ENCODE data around the gene SCN2B. TPM values are rescaled to one million over a fixed set of nuclear protein-coding genes. Genes with fewer than 3 reads are reported as not detected.

Gene SCN2B
- polyA plus RNA-seq, 3 donors, result 4.6 to 5.1 (median 5.0) TPM

DNA sequence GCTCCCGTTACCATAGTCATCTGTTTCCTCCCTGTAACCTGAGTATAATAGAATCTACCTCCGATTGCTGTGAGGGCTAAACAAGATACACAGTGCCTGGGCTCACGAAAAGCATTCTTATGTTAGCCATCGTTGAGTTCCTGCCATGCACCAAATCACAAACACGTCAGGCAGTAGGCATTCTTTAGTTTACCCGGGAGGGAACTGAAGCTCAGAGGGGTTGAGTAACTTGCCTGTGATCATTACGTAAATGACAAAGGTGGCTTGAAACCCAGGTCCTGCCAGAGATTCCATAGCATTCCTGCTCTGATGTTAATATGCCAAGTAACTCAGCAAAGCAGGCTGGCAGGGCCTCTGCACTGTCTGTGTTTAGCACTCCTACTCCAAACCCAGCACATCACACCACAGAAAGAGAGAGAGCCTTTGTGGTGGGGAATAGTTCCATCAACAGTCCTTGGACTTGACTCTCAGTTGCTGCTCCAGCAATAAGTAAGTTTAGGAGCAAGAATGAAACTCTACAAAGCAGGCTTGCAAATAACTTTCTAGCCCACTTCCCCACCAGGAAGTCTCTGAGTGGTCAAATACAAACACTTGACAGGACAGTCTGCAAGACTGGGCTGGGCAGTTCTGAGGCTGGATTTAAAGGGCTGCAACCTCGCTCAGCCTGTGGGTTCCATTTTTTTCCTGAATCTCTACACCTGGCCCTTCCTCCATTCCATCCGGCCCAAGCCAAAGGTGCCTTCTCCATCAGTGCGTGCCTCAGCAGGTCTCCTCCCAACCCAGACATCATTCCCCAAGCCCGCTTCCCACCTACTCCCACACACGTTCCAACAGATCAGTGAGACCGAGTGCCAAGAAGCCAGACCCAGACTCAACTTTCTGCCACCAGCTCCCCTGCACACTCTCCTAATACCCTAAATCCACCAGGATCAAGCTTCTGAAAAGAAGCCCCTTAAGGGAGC, 1.1 kb downstream of the SCN2B start:
- no peak for DNase-seq (ENCODE audit: low read depth in 3 of 3, low spot score in 2 of 3)

DNA sequence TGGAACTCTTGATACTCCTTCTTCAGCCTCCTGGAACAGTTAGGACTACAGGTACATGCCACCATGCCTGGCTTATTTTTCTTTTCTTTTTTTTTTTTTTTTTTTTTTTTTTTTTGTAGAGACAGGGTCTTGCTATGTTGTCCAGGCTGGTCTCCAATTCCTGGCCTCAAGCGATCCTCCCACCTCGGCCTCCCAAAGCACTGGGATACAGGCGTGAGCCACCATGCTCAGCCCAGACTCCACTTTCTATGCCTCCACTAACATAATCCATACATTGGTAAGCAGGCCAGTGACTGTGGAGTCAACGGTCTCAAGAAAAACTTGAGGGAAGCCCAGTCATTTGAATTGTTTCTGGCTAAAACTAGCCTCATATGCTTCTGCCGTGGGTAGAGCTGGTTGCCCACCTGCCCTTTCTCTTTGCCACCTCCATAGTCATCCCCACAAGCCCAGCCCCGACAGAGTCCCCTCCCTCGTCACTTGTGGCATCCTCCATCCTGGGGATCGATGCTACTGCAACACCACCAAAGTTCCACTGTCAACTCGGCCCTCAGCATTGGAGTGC, 2.4 kb downstream of the SCN2B start:
- DNase-seq (ENCODE audit: low read depth in 3 of 3, low spot score in 2 of 3), result no peak

DNA sequence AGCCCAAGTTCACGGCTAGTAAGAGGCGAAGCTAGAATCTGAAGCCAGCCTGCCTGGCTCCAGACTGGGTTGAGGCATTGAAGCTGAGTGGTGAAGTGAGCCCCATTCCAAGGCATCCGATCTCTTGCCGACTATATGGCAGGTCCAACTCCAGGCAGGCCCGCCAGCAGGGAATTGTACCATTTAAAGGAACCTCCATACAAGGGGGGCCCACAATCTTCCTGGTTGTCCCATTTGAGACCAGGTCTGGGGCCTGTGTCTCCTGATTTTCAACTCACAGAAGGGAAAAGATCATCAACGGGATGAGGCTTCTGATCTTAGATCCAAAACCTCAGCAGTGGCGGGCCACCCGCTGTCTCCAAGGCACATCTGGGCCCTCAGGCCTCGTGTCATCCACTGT, 4.1 kb downstream of the SCN2B start:
- no peak for DNase-seq (ENCODE audit: low read depth in 3 of 3, low spot score in 2 of 3)

DNA sequence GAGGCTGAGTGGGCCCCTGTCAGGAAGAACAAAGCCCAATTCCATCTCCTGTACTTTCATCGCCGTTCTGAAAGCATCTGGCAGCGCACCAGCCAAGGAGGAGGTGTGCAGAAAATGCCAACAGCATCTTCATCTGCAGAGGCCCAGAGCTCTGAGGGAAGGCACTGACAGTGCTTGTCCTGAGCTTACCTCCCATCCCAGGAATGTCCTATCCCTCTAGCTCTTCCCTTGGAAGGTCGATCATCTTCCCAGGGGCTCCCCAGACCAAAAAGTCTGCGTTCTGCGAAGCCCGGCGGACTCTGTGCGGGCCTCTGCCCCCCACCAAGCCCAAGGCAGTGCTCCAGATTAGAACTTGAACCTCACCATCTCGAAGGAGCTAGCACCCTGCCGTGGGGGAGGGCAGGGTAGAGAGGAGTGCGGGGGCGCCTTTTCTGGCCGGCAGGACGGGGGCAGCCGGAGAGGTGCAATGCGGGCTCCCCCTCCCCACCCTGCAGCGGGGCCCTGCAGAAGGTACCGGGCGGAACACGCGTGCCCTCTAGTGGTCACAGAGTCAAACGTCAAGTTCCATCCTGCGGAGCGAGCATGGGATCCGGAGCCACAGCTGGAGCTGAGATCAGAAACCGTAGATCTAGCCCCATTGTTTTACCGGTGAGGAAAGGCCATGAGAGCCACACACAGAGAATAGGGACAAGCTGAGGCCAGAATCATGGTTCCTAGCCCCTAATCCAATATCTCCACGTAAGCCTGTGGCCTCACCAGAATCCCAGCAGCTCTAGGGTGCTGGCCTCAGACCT, 5.0 kb downstream of the SCN2B start:
- DNase-seq (ENCODE audit: low read depth in 3 of 3, low spot score in 2 of 3), result no peak

DNA sequence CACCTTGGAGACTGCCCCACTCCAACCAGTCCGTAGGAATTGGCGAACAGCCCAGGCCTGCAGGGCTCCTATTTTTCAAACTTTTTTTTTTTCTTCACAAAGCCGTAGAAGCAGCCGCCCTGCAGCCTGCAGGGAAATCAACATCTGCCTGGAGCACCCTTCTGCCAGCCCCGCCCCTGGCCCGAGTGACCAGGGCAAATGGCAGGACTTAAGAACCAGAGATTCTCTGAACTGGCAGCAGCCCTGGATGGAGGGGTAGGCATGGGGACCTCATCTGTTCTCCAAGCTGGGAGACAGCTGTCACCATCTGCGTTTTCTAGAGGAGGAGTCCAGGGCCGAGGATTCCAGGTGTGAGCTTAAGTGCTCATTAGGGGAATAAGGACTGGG, 5.6 kb downstream of the SCN2B start:
- no peak for DNase-seq (ENCODE audit: low read depth in 3 of 3, low spot score in 2 of 3)

DNA sequence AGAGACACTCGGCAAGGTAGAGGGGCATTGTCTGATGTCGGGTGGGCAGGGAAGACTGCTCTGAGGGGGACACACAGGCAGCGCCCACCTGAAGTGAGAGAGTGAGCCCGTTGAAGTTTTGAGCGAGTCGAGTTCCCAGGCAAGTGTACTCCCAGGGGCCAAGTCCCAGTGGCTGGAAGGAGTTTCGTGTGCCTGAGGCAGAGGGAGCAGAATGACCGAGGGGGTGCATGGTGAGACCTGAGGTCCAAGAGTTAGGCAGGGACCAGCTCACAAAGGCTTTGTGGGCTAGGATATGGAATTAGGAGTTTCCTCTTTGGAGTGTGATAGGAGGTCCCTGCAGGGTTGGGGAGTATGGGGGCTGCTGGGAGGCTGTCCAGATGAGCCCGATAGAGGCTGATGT, 6.2 kb downstream of the SCN2B start:
- DNase-seq (ENCODE audit: low read depth in 3 of 3, low spot score in 2 of 3), result no peak

DNA sequence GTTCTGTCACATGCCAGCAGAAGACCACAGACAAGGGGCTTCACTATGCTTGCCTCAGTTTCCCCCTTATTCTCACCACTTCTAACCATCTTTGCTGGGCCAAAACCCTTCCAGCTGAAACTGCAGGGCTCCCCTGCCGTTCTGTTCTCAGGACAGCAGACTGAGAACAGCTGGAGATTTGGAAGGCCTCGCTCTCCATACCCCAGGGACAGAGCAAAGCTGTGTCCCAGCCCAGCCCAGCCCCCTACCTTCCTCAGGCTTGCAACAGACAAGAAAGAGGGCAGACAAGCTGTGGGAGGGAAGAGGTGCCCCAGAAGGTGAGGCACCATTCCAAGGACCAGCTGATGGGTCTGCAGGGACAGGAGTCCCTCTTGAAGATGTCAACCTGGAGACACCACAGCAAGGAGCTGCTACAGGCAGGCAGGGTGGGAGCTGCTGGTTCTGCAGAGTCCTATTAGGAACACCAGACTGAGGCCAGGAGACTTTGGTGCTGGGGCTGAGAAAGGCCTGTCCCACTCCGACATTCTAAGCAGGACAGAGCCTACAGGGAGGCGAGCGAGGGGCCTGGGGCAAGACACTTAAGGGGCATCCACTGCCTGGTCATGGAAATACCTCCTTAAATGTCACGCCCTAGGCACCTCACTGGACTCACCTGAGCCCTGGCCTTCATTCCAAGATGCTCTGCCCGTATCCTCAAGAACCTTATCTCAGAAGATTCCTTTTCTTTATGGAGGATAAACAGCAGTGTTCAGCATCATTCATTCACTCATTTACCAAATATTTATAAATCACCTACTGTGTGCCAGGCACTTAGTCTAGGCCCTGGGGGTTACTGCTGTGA, 6.9 kb downstream of the SCN2B start:
- no peak for DNase-seq (ENCODE audit: low read depth in 3 of 3, low spot score in 2 of 3)

DNA sequence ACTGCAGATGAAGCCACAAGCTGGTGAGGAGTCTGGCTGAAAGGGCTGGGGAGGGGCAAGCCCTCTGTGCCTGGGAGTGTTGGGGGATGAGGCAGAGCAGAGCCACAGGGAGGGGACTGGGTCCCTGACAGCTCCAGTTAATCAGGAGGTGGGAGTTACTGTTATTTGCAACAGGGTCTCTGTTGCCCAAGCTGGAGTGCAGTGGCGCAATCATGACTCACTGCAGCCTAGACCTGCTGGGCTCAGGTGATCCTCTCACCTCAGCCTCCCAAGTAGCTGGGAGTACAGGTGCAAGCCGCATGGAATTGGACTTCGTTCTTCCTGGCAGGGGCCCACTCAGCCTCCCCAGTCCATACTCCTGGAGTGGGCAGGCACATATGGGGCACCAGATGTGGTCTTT, 7.7 kb downstream of the SCN2B start:
- no peak for DNase-seq (ENCODE audit: low read depth in 3 of 3, low spot score in 2 of 3)

DNA sequence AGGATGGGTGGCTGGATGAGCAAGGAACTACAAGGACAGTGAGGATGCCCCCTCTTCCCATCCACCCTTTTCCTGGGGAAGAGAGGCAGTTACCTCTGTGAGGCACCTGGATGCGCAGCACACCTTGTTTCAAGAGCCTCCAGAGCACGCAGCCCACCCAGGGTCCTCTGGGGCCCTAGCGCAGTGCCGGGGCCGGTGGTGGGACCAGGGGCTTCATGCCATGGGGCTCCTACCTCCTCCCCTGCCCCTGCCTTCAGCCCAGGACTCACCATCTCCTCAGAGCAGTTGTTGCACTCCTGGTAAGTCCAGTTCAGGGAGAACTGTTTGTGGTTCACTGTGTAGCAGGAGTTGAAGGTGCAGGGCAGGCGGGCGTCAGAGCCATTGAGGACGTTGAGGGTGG, 8.1 kb downstream of the SCN2B start:
- DNase-seq (ENCODE audit: low read depth in 3 of 3, low spot score in 2 of 3), result no peak

DNA sequence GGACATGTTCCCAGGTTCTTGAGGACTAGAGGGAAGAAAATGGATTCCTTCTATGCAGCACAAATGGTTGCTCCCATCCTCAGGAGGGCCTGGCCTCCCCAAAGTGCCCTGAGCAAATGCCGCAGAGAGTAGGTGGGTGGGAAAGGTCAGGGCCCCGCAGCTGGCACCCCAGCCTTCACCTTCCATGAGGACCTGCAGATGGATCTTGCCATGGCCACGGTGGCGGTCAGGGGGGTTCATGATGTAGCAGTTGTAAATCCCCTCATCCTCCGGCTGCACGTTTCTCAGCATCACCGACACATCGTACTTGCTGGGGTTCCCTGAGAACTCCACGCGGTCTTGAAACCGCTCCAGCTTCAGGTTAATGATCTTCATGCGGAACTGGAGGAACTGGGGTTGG, 8.5 kb downstream of the SCN2B start:
- no peak for DNase-seq (ENCODE audit: low read depth in 3 of 3, low spot score in 2 of 3)

DNA sequence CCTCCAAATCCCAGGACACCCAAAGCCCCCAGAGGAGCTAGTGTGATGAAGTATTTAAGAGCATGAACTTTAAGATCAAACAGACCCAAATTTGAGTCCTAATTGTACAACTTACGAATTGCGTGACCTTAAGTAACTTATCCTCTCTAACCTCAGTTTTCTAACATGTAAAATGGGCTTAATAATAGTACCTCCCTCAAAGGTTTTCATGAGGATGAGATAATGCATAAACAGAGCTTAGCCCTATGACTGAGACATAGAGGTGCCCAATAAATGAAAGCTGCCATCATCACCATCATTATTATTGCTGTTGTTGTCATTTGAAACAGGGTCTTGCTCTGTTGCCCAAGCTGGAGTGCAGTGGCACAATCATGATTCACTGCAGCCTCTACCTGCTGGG, 9.2 kb downstream of the SCN2B start:
- no peak for DNase-seq (ENCODE audit: low read depth in 3 of 3, low spot score in 2 of 3)

DNA sequence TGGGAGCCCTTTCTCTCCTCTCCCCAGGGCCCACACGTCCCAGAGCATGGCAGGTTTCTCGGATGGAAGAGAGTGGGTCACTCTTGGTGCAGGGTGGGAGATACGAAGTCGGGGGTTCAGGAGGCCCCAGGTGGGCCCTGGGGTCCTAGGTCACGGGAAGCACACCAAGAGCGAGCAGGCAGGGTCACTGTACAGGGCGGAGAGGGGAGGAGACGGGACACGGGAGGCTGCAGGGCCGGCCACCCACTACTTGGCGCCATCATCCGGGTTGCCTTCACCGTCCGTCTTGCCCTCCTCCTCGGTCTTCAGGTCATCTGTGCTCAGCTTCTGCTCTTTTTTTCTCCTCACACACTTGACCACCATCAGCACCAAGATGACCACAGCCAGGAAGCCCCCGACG, 9.8 kb downstream of the SCN2B start:
- DNase-seq (ENCODE audit: low read depth in 3 of 3, low spot score in 2 of 3), result no peak

DNA sequence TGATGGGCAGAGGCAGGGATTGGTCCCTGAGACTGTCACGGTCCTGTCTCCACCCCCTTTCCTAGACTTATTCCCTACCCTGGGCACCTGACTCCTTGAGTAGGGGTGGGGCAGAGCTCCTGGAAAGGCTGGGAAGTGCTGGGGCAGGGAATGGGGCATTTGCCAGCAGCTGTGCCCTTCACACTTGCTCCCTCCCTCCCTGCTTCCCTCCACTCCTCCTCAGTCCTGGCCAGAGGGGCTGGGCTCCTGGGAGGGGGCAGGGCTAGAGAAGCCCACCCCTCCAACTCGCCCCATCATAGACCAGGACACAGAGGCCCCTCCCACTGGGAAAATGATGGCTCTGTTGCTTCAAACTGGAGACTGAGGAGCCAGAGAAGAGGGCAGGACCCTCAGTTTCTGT, 11.6 kb downstream of the SCN2B start:
- no peak for DNase-seq (ENCODE audit: low read depth in 3 of 3, low spot score in 2 of 3)

DNA sequence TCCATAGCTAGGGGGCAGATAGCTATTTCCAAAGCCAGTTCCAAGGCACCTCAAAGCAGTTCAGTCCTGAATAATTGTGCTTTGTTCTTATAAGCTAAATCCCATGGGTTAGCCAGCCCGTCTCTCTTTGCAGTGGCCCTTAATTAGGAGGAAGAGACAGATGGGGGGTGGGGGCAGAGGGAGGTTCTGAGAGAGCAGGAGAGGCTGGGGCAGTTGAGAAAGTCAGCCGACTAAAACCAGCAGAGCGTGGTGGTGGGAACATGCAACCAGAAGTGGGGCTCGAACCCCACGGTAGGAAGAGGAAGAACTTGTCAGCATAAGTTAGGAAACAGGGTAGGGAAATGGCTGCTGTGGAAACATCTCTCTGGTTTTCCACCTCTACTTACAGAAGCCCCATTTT, 12.9 kb downstream of the SCN2B start:
- DNase-seq (ENCODE audit: low read depth in 3 of 3, low spot score in 2 of 3), result no peak

DNA sequence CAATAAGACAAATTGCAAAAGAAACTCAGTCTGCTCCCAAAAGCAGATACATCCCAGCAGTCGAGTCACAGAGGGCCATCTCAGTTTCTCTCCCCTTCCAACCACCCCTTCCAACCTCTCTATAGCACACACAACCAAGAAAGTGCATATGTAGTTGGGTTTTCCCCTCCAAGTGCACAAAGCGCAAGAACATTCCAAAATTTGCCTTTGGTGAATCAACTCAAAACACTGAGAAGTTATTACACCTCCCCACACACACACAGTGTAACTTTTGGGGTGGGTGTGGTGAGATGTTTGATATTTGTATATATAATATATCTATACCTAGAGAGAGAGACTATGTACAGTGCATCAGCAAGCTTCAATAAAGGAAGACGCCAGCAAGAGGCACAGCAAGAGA, 13.6 kb downstream of the SCN2B start:
- no peak for DNase-seq (ENCODE audit: low read depth in 3 of 3, low spot score in 2 of 3)

DNA sequence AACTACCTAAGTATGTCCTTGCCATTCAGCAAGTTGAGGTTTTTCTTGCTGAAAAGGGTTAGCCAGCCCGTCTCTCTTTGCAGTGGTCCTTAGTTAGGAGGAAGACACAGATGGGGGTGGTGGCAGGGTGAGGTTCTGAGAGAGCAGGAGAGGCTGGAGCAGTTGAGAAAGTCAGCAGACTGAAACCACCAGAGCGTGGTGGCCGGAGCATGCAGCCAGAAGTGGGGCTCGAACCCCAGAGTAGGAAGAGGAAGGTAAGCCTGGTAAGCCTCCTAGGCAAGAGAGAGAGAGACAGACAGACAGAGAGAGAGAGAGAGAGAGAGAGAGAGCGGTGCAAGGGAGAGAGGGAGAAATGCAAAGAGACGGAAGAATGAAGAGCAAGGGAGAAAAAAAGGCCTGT, 14.7 kb downstream of the SCN2B start:
- DNase-seq (ENCODE audit: low read depth in 3 of 3, low spot score in 2 of 3), result no peak

DNA sequence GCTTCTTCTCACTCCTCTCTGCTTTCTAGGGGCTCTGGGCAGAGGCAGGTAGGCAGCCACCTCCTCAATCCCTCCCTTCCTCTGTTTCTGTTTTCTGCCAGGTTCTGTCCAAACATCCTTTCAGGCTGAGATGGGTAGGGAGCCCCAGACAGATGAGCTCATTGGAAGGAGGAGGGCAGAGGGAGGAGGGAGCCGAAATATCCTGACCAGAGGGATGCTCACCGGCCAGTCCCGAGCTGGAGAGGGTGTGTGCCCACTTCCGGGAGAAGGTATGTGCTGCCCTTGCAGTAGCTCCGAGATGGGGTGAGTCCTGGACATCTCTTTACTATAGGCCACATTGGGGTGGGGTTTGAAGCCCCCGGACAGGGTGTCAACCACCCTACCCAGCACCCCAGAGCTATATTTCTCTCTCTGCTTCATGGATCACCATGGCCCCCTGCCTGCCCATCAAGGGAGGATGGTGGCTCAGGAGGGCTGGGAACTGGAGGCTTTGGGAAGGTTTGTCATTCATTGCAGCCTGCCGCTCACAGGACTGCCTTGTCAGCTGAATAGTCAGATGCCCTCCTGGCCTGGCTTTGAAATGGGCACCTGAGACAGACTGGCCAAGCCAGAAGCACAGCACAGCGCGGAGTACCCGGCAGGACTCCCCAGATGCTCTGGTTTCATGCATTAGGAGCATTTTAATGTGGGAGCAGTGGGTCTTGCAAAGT, 19.1 kb downstream of the SCN2B start:
- no peak for DNase-seq (ENCODE audit: low read depth in 3 of 3, low spot score in 2 of 3)

DNA sequence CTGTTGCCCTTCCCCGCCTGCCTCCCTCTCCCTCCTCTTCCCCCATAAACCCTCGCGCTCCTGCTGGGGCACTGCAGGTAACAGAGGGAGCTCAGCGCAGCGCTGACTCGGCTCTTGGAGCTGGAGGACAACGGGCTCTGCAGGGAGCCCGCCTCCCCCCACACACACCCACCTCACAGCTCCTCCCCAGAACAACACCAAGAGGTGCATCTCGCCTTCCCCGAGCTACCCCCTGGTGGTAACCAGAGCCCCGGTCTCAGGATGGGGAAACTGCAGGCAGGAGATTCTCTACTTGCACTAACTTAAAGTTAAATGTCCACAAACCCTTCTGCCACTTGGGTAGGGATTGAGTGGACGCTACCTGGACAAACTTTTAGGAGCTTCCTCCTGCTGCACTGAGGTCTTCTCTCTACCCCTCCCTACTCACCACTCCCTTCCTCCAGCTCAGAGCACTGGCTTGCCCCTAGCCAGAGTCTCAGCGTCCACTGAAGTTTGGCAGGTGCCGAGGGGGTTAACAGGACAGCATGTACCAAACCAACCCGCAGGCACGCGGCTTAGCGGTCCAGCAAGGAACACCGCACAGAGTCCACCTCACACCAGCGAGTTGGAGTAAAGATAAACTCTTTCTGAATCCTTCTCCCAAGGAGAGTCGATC, 19.8 kb downstream of the SCN2B start:
- DNase-seq (ENCODE audit: low read depth in 3 of 3, low spot score in 2 of 3), result no peak

DNA sequence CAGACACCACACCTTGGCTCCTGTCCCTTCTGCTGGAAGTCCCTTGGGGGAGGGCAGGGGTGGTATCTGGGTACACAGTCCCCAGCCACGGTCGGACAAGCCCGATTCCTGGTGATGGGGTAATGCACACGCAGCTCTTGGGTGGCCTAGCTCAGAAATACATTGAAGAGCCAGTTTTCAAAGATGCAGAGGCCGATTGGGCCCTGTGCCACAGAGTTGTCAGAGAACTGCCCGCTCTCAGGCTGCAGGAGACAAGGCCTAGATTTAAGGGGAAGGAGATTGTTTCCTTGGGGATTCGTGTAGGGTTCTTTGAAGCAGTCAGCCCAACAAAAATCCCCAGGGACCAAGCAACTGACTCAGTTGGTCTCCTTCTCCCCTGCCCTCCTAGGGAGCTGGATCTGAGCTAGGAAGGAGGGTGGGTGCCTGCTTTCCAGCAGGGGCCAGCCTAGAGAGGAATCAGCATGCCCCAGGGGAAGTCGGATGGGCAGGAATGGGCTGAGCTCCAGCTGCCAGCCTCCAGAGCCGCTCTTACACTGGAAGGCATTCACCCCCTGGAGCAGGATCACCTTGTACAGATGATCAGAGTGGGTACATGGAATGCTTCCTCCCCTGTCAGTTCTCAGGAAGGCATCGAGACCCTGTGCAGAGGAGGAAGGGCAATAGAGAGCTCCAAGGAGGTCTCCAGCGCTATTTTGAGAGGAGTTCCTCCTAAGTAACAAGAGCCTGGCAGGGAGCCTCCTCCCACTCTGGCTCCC, 20.5 kb downstream of the SCN2B start:
- DNase-seq (ENCODE audit: low read depth in 3 of 3, low spot score in 2 of 3), result no peak

Data from right renal cortex interstitium (tissue), 3 donors.